GM18861 (cell line): ENCODE results near the gene PHF12.

ENCODE experiments used
- ATAC-seq: cut with Tn5 transposase; IDR thresholded peaks from one replicate; pipeline ENCODE4 v1.9.1; 2021; ENCODE audit not compliant: unreplicated experiment

Gene PHF12

DNA sequence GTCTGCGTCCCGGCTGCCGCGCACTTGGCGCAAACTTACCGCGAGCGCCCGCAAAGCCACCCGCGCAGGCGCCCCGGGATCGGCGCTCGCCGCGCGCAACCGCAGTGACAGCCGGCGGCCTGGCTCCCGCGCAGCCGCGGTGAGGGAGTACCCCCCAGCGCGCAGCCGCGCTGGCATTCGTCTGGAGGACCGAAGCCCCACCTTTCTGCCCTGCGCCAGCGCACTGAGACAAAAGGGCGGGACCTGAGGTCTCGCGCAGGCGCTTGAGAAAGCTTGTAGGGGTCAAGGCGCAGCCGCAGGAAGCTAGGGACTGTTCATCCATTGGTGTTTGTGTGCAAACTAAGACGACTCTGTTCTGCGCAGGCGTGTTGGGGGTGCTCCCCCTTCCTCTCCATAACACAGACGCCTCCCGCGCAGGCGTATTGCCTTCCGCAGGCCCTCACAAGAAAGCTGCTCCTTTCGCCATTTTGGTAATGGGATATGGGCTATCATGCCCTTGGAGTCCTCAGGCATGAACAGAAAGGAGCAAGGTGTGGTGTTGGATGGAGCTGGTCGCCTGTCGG lies at the start of gene PHF12:
Gene PHF12 (minus strand): TSS at position 91 of the 563 bp plus-strand sequence. CDS start 558 bp downstream, outside the sequence.
- ATAC-seq: peak; percentile 65

GRCh38 chr17:29000973-29001372 lies 49.7 kb upstream of the PHF12 start:
- no peak for ATAC-seq

DNA sequence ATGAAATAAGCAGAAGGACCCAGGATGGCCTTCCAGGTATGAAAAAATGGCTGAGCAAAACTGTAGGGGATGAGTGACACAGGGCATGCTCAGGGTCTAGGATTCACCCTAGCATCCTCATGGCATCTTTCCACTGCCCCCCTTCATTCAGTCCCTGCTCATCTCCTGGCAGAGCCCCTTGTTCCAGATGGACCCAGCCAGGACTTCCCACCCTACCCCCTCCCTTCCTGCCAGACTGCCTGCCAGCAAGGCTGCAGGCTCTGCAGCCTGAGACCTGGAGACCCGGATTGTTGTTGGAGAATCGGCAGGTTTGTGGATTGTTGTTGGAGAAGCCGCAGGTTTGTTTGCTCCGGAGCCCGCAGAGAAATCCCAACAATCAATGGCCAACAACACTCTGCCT lies 47.9 kb upstream of the PHF12 start:
- ATAC-seq: no peak

GRCh38 chr17:28997806-28998205 lies 46.5 kb upstream of the PHF12 start:
- ATAC-seq: no peak

- no peak for ATAC-seq
Observed at GRCh38 chr17:28996554-28997096, 45.3 kb upstream of the PHF12 start.

DNA sequence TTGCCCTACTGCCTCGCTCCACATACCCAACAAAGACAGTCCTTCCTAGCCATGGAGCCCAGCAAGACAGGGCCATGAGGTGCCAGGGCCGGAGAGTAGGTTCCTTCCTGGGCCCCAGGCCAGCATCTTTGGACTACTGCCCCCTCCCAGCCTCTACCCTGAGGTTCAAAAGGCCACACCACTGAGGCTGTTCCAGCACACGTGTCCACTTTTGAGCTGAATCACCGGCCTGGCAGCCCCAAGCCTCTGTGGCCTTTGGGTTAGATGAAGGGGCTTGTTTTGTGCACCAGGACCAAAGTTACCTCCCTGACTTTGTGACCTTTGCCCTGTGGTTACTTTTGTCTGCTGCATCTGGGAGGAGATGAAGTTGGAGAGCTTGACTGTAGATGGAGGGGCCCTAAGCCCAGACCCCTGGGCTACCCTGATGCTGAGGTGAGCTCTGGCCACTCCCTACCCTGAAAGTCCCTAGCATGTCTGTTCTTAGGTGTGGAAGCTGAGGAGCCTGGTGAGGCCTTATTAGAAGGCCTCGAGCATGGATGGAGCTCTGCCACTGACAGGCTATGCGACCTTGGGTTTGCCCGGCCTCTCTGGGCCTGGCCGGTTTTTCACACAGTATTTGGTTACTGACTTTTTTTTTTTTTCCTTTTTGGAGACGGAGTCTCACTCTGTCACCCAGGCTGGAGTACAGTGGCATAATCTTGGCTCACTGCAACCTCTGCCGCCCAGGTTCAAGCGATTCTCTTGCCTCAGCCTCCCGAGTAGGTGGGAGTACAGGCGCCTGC lies 42.5 kb upstream of the PHF12 start:
- no peak for ATAC-seq

DNA sequence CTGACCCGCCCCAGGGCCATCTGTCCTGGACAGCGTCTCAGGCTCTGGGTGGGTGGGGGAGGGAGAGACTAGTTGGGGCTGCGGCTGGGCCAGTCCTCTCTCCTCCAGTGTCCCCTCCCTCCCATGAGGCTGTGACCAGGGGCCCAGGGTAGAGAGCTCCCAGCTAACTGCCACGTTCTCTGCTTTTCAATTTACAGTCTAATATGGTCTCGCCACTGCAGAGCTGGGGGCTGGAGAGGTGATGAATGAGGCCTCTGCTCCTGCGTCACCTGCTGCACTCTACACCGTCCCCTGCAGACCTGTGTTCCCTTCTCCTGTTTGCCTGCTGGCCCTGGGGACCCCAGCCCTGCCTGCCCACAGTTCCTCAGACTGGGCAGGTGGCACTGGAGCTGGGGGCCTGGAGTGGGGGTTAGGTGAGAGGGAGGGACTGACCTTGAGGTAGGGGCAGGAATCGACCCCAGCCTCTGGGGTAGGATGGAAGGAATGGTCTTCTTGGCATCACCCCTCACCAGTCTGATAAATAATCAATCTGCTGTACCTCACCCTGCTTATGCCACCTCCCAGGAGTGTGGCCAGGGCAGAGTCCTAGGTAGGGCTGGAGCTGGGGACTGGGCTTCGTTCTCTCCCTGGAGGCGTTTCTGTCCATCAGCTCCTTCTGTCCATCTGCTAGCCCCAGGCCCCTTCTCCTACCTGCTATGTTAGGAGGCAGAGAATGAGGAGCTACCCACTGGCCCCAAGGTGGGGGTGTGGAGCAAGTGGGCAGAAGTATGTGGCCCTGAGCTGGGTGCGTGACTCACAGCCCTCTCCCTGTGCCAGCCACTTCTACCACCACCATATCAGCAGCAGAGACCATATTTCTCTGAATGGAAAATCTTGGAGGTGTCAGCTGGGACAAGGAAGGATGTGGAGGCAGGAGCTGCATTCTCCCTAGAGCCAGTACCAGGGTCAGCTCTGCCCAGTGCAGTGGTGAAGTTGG lies 41.6 kb upstream of the PHF12 start:
- ATAC-seq: no peak

DNA sequence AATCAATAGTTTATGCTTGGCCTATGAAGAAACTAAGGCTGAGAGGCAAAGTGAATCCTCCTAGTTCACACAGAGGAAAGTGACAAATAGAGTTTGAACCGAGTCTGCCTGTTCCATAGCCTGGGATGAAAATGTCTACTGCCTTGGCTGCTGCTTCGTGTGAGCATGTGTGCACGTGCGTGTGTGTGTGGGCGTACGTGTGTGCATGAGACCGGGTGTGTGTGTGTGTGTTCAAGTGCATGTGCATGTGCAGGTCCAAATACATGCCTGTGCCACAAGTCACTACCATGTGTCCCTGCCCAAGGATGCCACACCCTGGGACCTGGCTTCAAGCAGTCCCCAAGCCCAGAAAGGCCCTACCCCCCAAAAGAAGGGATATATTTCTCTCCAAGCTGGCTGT lies 40.9 kb upstream of the PHF12 start:
- ATAC-seq: no peak

DNA sequence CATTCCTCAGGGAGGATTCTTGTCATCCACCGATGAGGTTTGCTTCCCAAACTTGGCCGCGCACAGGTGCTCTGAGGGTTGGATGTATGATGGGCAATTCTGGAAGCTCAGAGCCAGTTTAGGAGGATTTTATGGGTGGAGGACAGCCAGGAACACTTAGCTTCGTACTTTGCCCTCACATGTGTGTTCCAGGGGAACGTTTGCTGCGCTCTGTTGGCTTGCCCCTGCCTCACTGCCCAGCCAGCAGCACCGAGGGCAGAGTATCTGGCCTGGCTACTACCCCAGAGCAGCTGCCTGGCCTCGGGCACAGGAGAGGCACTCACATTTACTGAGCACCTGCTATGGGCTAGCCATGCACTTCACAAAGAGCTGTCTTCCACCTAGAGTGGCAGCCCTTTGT lies 40.5 kb upstream of the PHF12 start:
- no peak for ATAC-seq

- no peak for ATAC-seq
Observed at GRCh38 chr17:28989028-28989427, 37.7 kb upstream of the PHF12 start.

- ATAC-seq: no peak
Observed at GRCh38 chr17:28988475-28988874, 37.2 kb upstream of the PHF12 start.

GRCh38 chr17:28986714-28987655 lies 35.7 kb upstream of the PHF12 start:
- no peak for ATAC-seq

GRCh38 chr17:28985950-28986713 lies 34.8 kb upstream of the PHF12 start:
- ATAC-seq: no peak

DNA sequence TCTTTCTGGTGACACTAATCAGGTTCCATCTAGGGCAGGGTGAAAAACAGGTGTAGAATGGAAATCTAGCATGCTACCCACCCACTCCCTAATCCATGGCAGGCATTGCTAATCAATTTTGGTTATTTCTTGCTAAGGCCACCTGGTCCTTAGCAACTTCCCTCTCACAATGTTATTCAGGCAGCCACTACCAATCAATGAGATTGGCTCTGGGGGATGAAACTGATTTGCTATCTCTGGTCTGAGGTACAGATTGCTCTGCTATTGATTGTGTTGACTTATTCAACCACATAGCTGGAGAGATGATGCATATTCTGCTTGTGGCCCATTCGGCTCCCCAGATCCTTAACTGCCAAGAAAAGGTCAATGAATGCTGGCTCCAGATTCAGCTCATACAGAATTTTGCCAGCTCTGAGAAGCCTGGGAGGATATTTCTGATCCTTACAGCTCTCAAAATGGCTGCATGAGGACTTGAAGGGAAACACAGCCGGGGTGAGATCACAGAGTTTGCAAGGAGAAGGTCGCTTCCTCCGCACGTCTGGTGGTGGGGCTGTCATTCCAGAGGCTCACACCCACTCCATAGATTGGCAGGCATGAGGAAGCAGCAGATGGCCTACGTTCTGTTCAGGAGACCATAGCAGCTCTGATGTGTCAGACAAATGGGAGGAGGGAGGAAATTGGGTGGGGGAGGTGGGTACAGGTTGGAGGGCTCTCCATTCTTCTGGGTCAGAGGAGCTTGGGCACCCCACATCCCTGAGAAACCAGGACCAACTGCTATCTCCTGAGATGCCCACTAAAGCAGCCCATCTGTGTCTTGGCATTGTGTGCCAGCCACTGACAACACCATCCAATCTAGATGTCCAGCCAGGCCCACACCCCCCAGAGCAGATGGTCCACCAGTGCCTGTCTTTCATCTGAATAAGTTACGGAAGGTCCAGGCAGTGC lies 32.2 kb upstream of the PHF12 start:
- no peak for ATAC-seq

GRCh38 chr17:28982131-28982793 lies 30.9 kb upstream of the PHF12 start:
- ATAC-seq: peak; percentile 75

DNA sequence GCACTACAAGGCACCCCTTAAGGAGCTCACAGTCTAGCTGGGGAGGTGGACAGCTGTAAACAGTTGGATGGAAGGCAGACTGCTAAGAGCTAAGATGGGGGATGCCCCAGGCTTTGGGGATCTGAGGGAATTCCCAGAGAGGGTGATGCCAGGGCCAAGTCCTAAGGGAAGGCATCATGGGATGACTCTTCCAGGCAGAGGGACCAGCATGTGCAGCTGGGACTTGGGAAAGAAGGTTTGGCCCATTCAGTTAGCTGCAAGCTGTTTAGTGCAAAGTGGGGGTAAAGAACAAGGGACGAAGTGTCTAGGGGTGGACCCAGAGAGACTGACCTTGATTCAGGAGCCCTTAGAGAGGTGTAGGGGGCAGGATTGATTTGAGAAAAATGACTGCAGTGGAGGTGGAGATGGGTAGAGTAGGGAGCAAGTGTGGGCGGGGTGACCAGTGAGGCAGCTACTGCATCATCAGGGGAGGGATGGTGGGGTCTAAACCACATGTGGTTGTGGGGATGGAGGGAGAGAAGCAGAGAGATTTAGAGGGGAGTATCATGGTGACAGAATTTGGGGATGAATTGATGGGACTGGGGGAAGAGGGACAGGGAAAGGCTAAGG lies 27.1 kb upstream of the PHF12 start:
- no peak for ATAC-seq

DNA sequence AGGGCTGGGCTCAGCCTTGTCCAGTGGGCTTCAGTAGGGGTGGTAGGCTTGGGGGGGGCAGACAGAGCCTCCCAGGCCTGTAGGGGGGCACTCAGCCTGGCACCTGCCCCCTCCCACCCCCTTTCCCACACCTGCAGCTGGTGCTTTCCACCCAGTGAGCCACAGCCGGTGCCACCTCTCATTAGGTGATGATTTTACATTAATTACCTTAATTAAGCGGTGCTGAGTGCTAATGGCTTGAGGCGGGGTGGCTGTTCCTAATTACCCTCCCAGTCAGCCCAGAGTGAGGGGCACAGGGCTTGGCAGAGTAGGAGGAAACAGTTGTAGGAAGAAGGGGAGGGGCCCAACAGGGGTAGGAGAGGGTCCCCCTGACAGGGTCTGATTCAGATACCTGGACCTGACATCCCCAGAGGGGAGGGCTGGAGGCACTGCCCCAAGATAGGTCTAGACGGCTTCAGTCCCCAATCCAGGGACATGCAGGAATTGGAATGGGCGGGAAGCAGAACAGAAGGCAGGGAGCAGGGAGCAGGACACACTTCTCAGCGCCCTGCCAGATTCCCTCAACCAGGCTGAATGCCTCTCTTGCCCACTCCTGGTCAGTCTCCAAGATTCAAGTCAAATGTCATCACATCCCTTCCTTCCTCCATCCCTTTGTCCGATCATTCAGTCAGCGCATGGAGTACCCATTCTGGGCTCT lies 26.5 kb upstream of the PHF12 start:
- ATAC-seq: no peak
